ENCODE data around the gene TMEM82.

TMEM82 gene

GRCh38 chr1:15734296-15734695 lies 8.0 kb upstream of the TMEM82 start:
- H3K36me3 ChIP-seq, result peaks cover 62% of the 10 kb centered on the region

DNA sequence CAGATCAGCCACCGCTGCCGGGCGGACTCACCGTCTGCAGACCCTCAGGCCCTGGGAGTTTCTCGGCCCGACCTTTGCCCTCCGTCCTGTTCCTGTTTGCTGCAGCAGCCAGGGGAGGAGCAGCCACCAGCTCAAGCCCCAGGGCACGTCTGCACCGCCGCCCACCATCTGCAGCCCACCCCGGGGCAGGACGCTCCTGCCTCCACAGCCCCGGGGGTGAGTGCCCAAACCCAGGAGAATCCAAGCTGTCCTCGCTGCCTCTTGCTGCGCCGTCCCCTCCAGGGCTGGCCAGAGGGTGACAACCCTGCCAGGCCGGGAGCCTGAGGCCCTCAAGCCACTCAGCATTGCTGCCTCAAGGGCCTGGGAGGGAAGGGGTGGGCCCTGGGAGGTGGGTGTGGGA lies 7.4 kb upstream of the TMEM82 start:
- no peaks in the 10 kb centered on the region for H3K27me3 ChIP-seq
- H3K9me3 ChIP-seq, result no peaks in the 10 kb centered on the region
- no peak overlapping the region for H3K4me3 ChIP-seq (ENCODE audit: low read depth in 1 of 2, low read length in 1 of 2)
- no peaks in the 10 kb centered on the region for H3K4me1 ChIP-seq (ENCODE audit: control insufficient read depth in 1 of 2, insufficient read depth in 1 of 2, low read depth in 1 of 2, low read length in 1 of 2)
- H3K27ac ChIP-seq, result no peak overlapping the region
- TF ChIP-seq, protein P1, sequence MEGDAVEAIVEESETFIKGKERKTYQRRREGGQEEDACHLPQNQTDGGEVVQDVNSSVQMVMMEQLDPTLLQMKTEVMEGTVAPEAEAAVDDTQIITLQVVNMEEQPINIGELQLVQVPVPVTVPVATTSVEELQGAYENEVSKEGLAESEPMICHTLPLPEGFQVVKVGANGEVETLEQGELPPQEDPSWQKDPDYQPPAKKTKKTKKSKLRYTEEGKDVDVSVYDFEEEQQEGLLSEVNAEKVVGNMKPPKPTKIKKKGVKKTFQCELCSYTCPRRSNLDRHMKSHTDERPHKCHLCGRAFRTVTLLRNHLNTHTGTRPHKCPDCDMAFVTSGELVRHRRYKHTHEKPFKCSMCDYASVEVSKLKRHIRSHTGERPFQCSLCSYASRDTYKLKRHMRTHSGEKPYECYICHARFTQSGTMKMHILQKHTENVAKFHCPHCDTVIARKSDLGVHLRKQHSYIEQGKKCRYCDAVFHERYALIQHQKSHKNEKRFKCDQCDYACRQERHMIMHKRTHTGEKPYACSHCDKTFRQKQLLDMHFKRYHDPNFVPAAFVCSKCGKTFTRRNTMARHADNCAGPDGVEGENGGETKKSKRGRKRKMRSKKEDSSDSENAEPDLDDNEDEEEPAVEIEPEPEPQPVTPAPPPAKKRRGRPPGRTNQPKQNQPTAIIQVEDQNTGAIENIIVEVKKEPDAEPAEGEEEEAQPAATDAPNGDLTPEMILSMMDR (IDR thresholded peaks at IDR 0.05), result no peak
- H3K36me3 ChIP-seq, result peaks cover 56% of the 10 kb centered on the region

More at GRCh38 chr1:15734296-15734695, 8.0 kb upstream of the TMEM82 start:
- Histone ChIP-seq H3K4me1 (ENCODE audit: control insufficient read depth in 1 of 2, insufficient read depth in 1 of 2, low read depth in 1 of 2, low read length in 1 of 2) (no peaks in the 10 kb centered on the region), H3K27ac (no peak overlapping the region), H3K27me3 (no peaks in the 10 kb centered on the region), H3K4me3 (ENCODE audit: low read depth in 1 of 2, low read length in 1 of 2) (no peak overlapping the region), H3K9me3 (no peaks in the 10 kb centered on the region)
- TF ChIP-seq, protein P1 (IDR thresholded peaks at IDR 0.05), result no peak

- Histone ChIP-seq H3K9me3 (no peaks in the 10 kb centered on the region), H3K4me3 (ENCODE audit: low read depth in 1 of 2, low read length in 1 of 2) (no peak overlapping the region), H3K27me3 (no peaks in the 10 kb centered on the region), H3K36me3 (peaks cover 50% of the 10 kb centered on the region), H3K4me1 (ENCODE audit: control insufficient read depth in 1 of 2, insufficient read depth in 1 of 2, low read depth in 1 of 2, low read length in 1 of 2) (no peaks in the 10 kb centered on the region), H3K27ac (no peak overlapping the region)
- TF ChIP-seq, protein P1 (IDR thresholded peaks at IDR 0.05), result no peak
Measured at GRCh38 chr1:15735304-15736037, 6.8 kb upstream of the TMEM82 start.

DNA sequence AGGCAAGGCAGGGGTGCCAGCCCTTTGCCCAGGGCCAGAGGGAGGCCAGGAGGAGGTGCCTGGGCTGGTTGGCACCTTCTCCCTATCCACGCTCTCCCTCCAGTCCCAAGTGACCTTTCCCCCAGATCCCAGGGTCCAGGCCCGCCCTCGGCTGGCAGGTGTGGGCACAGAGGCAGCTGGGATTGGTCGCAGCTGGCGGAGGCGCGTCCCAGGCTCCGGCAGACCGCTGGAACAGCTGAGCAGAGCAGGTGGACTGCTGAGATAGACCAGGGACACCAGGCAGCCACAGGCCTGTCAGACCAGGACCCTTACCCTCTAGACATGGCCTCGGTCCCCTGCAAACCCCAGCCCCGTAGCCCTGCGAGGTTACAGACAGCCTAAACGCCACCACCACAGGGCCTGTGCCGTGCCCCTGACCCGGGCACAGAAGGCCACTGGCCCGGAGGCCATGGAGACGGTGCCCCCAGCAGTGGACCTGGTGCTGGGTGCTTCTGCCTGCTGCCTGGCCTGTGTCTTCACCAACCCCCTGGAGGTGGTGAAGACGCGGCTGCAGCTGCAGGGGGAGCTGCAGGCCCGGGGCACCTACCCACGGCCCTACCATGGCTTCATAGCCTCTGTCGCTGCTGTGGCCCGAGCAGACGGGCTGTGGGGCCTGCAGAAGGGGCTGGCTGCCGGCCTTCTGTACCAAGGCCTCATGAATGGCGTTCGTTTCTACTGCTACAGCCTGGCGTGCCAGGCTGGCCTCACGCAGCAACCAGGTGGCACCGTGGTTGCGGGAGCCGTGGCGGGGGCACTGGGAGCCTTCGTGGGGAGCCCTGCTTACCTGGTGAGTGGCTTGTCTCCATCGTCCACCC lies 6.0 kb upstream of the TMEM82 start, which contains the start of gene SLC25A34:
SLC25A34 (plus strand) TSS at position 221 of the 854 bp plus-strand sequence; CDS start at position 449, 228 bp downstream.
- no peak within 1 kb of the TSS for H3K27ac ChIP-seq
- TF ChIP-seq, protein P1 (IDR thresholded peaks at IDR 0.05), result no peak
- H3K27me3 ChIP-seq, result no peaks in the 10 kb centered on the region
- H3K9me3 ChIP-seq, result no peaks in the 10 kb centered on the region
- H3K4me1 ChIP-seq (ENCODE audit: control insufficient read depth in 1 of 2, insufficient read depth in 1 of 2, low read depth in 1 of 2, low read length in 1 of 2), result no peaks in the 10 kb centered on the region
- no peak within 1 kb of the TSS for H3K4me3 ChIP-seq (ENCODE audit: low read depth in 1 of 2, low read length in 1 of 2)
- H3K36me3 ChIP-seq, result peaks cover 42% of the 10 kb centered on the region

- H3K27ac ChIP-seq, result no peak overlapping the region
- no peaks in the 10 kb centered on the region for H3K9me3 ChIP-seq
- no peaks in the 10 kb centered on the region for H3K4me1 ChIP-seq (ENCODE audit: control insufficient read depth in 1 of 2, insufficient read depth in 1 of 2, low read depth in 1 of 2, low read length in 1 of 2)
- H3K27me3 ChIP-seq, result no peaks in the 10 kb centered on the region
- peaks cover 36% of the 10 kb centered on the region for H3K36me3 ChIP-seq
- H3K4me3 ChIP-seq (ENCODE audit: low read depth in 1 of 2, low read length in 1 of 2), result no peak overlapping the region
- TF ChIP-seq, protein P1 (IDR thresholded peaks at IDR 0.05), result no peak
Measured at GRCh38 chr1:15736892-15737261, 5.4 kb upstream of the TMEM82 start.
